NCI-H510A (cell line): ENCODE measurements around the gene SENP8.
"Not testable (repeated sequence)": the region's sequence is repeated elsewhere in the genome, so short reads cannot be mapped to it uniquely, and the experiment has no call there.

ENCODE experiments used
- DNase-seq: peaks from one replicate; lab custom pipeline; 2025; lab: John Stamatoyannopoulos, UW

SENP8 gene

DNA sequence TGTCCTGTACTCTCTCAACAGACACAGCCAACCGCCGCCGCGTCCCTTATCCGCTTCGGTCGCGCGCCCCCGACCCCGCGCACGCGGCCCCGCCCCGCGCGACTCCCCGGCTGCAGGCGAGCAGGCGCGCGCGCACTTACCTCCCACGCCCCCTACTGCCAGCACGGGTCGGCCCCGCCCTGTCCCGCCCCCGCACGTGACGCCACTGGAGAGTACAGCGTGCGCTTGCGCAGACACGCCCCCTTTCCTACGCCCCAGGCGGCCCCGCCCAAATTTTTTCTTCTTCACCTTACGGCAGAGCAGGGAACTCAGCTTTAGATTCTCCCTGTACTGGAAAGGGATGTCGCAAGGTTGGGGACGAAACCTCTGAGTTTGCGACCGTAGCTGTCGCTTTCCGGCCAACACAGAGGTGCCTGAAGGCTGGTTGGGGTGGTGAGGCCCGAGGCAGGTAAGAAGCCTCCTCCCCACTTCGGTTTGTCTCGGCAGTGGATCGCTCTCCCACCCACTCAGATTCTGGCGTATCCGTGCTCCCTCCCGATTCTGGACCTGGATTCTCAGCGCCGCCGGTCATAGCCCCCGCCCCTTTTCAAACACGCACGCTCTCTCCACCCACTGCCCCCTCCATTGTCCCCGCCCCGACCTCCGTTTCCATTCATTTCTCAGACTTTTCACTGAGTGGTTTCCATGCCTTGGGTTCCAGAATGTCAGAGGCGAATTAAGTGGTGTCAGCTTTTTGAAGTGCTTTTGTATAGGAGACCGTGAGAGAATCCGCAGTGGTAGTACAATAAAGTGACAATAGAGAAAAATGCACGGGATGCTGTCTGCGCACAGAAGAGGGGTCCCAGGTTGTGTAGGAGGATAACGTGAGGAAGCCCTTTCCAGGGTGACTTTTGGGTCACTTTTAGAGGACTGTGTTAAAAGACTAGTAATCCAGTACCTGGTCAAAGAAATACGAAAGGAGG, at the start of gene SENP8, which contains the start of gene MYO9A:
TSS of gene SENP8 (plus strand) at position 387 of the 962 bp plus-strand sequence. CDS start 21,221 bp downstream, outside the sequence.
TSS of gene MYO9A (minus strand) at position 134 of the 962 bp plus-strand sequence. CDS start 71,587 bp downstream, outside the sequence.
- DNase-seq, result peak; percentile 85

DNA sequence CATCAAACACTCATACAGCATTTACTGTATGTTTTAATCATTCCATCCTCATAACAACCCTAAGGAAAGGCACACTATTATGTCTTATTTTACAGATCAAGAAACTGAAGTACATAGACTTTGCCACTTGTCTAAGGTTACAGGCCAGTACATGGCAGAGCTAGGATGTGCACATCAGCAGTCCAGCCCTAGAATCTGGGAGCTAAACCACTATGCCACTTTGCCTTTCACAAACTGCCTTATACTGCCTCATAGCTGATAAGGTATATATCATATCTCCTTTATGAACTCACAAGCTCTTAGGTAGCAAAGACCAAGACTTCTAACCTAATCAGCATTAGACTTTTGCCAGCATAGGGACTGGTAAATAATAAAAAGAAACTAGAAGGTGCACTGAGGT, 49.3 kb upstream of the SENP8 start:
- DNase-seq, result no peak

DNA sequence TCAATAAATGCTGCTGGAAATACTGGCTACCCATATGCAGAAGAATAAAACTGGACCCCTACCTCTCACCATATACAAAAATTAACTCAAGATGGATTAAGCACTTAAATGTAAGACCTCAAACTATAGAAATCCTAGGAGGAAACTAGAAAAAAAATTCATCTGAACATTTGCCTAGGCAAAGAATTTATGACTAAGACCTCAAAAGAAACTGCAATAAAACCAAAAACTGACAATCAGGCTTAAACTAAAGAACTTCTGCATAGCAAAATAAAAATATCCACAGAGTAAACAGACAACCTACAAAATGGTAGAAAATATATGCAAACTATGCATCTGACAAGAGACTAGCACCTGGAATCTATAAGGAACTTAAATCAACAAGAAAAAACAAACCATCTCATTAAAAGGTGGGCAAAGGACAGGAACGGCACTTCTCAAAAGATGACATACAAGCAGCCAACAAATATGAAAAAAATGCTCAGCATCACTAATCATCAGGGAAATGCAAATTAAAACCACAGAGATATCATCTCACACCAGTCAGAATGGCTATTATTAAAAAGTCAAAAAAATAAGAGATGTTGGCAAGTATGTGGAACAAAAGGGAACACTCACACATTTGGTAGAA, 47.3 kb upstream of the SENP8 start:
- DNase-seq, result no peak

DNA sequence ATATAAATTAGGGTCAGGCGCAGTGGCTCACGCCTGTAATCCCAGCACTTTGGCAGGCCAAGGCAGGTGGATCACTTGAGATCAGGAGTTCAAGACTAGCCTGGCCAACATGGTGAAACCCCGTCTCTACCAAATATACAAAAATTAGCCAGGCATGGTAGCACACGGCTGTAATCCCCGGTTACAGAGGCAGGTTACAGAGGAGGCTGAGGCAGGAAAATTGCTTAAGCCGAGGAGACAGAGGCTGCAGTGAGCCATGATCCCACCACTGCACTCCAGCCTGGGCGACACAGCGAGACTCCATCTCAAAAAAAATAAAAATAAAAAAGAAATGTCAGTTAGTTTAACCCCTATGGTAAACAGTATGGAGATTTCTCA, 46.8 kb upstream of the SENP8 start:
- DNase-seq, result not testable (repeated sequence)

DNA sequence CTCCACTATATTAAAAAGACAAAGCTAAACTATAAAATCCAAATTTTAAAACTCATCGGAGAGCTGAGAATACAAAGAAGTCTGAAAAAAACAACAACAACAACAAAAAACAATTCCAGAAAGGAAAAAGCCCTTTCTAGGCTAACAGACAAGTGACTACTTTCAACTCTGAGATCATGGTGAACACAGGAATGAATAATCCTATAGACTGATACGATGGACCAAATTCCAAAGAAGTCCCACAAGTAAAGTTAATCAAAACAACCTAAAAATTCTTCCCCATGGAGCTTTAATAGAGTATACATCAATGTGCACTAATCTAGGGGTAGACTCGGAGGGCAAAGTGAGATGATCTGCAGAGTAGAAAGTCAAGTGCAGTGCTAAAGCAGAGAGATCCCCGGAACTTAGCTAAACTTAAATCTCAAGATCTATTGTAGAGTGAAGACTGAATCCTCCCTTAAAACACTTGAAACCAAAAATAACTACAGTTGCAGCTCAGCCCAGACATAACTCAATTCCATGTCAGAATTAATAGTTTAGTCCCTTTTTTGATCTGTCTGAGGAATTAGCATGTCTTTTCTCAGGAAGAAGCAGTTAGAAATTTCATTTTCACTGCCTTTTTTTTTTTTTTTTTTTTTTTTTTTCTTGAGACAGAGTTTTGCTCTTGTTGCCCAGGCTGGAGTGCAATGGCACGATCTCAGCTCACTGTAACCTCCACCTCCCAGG, 43.7 kb upstream of the SENP8 start:
- no peak for DNase-seq

DNA sequence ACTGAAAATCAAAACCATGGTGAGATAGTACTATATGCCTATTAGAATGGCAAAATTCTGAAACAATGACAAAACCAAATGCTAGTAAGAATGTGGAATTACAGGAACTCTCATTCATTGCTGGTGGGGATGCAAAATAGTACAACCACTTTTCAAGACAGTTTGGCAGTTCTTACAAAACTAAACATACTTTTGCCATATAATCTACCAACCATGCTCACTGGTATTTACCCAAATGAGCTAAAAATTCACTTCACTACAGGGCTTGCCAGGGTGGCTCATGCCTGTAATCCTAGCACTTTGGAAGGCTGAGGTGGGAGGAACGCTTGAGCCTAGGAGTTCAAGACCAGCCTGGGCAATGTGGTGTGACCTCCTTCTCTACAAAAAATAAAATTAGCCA, 40.3 kb upstream of the SENP8 start:
- no peak for DNase-seq

DNA sequence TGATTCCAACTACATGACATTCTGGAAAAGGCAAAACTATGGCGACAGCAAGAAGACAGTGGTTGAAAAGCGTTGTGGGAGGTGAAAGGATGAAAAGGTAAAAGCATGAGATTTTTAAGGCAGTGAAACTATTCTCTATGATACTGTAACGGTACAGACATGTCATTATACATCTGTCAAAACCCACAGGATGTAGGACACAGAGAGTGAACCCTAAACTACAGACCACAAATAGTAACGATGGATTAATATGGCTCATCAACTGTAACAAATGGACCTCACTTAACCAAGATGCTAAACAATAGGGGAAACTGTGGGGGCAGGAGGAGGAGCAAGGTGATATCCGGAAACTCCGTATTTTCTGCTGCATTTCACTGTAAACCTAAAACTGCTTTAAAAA, 39.3 kb upstream of the SENP8 start:
- no peak for DNase-seq

DNA sequence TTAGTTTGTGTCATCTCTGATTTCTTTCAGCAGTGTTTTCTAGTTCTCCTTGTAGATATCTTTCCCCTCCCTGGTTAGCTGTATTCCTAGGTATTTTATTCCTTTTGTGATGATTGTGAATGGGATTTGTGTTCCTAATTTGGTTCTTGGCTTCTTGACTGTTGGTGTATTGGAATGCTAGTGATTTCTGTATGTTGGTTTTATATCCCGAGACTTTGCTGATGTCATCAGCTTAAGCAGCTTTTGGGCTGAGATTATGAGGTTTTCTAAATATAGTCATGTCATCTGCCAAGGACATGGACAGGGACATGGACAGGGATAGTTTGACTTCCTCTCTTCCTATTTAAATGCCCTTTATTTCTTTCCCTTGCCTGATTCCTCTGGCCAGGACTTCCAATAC, 36.0 kb upstream of the SENP8 start:
- DNase-seq, result no peak

DNA sequence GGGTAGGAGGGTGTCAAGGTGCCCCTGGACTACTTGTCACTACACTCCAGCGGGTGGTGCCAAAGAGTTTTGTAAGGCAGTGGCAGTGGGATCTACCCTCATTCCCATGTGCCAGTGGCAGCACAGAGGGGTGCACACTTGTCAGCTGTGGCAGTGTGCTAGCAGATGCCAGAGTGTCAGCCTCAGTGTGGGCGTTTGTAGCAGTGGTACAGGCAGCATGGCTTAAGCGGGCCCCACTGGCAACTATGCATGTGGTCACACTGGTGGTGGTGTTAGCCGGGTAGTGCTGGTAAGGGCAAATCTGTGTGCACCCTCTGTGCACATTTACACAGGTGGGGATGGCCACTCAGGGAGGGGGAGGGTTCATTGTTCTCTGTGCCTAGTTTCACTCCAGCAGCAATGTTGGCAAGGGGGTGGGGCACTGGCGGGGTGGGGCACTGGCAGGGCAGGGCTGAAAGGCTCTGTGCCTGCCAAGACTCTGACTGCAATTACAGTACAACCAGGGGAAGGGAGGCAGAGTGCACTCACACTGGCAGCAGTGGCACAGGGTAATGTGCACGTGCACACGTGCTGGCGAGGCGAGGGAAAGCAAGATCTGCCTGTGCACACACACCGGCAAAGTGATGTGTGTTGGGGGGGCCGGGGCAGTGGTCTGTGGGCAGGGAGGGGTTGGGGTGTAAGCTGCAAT, 32.0 kb upstream of the SENP8 start:
- no peak for DNase-seq

DNA sequence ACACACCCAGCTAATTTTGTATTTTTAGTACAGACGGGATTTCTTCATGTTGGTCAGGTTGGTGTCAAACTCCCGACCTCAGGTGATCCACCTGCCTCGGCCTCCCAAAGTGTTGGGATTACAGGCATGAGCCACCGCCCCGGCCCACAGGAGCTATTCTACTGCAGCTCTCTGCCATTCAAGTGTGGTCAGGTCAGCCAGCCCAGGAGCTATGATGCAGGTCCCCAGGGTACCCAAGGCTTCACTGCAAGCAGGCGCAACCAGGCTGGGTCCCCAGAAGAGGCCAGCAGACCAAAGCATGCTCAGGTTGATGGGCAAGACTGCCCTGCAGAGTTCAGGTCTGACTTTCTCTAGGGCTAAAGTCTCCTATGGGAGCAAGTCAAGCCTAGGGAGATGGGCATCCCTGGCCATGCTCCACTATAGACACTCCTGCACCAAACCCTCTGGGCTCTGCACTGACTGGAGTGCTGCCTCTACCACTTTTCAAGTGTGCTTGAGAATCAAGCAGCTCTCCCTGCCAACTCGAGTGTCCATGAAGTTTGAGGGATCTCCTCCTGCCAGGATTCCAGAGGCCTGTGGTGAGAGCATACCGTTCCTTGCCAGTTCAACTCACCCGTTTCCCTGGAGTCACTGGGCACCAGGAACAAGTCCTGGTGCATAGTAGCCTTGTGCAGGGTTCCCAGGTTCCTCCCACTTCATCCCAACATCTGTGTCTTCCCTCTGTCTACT, 31.1 kb upstream of the SENP8 start:
- no peak for DNase-seq

DNA sequence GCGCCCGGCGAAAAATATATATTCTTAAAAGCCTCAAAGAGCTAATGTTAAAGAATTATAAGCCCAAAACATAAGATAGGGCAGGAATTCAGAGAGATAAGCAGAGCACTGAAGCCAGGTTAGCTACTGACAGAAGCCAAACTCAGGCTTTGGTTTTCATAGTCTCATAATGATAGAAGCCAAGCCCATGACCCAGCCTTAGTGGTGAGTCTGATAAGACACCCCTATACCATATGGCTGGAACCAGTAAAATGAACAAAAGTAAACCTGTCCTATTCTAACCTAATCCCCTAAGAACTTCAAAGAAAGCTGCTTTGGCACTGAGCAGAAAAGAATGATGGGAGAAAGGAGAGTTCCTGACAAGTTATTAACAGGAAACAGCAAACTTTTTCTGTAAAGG, 26.2 kb upstream of the SENP8 start:
- DNase-seq, result no peak

DNA sequence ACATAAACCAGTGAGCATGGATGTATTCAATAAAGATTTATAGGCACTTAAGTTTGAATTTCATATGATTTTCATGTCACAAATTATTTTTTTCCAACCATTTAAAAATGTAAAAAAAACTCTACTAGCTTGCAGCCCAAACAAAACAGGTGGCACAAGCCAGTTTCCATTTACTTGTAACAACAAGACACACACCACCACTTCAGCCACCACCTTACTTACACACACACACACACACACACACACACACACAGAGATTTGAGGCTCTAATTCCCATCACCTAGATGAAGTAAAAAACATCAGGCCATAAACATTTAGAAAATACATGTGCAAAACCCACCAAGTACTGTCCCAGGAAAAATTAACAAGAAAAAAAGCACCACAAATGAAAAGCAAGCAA, 25.5 kb upstream of the SENP8 start:
- DNase-seq, result no peak

DNA sequence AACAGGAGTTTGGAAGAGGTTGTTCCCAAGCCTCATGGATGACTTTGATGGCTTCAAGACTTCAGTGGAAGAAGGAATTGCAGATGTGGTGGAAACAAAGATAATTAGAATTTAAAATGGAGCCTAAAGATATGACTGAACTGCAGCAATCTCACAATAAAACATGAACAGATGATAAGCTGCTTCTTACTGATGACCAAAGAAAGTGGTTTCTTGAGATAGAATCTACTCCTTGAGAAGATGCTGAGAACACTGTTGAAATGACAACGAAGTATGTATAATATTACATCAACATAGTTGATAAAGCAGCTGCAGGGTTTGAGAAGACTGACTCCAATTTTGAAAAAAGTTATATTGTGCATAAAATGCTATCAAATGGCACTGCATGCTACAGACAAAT, 21.4 kb upstream of the SENP8 start:
- DNase-seq, result no peak

DNA sequence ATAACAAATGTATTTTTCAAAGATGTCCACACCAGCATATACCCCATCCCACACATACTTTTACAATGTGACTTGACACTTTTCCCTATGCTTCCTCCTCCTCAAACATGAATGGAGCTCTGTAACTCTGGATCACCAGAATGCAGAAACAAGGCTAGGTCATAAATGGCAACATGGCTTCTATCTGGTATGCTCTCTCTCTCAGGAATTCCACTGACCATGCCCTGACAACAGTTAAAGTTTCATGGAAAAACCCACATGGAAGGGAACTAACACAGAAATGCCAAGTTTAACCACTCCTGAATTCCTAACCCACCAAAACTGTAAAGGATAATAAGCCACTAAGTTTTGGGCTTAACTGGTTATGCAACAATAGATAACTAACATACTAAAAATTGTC, 20.2 kb upstream of the SENP8 start:
- DNase-seq, result no peak

DNA sequence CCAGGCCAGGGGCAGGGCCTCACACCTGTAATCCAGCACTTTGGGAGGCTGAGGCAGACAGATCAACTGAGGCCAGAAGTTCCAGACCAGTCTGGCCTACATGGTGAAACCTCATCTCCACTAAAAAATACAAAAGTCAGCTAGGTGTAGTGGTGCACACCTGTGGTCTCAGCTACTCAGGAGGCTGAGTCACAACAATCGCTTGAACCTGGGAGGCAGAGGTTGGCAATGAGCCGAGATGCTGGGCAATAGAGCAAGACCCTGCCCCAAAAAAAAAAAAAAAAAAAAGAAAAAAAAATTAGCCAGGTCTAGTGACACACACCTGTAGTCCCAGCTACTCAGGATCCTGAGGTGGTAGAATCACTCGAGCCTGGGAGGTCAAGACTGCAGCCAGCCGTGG, 19.0 kb upstream of the SENP8 start:
- no peak for DNase-seq

DNA sequence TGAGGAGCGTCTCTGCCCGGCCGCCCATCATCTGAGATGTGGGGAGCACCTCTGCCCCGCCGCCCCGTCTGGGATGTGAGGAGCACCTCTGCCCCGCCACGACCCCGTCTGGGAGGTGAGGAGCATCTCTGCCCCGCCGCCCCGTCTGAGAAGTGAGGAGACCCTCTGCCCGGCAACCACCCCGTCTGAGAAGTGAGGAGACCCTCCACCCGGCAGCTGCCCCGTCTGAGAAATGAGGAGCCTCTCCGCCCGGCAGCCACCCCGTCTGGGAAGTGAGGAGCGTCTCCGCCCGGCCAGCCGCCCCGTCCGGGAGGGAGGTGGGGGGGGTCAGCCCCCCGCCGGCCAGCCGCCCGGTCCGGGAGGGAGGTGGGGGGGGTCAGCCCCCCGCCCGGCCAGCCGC, 17.7 kb upstream of the SENP8 start:
- not testable (repeated sequence) for DNase-seq

DNA sequence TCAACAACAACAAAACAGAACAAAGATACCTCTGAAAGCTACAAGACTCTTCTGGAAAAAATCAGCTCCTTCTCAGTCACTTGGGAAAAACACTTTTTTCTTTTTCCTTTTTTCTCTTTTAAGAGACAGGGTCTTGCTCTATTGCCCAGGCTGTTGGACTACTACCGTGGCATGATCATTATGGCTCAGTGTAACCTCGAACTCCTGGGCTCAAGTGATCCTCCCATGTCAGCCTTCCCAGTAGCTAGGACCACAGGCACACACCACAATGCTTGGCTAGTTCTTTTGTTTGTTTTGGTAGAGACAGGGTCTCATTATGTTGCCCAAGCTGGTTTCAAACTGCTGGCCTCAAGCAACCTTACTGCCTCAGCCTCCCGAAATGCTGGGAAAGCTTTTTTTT, 13.1 kb upstream of the SENP8 start:
- no peak for DNase-seq

DNA sequence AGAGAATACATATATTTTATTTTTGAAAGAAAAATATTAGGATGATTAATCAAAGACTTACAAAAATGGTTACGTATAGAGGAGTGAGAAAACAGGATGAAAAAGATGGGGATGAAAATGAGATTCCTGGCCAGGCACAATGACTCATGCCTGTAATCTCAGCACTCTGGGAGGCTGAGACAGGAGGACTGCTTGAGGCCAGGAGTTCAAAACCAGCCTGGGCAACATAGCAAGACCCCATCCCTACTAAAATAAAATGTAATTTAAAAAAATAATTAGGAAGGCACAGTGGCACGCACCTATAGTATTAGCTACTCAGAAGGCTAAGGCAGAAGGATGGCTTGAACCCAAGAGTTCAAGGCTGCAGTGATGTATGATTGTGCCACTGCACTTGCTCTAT, 12.1 kb upstream of the SENP8 start:
- DNase-seq, result no peak

DNA sequence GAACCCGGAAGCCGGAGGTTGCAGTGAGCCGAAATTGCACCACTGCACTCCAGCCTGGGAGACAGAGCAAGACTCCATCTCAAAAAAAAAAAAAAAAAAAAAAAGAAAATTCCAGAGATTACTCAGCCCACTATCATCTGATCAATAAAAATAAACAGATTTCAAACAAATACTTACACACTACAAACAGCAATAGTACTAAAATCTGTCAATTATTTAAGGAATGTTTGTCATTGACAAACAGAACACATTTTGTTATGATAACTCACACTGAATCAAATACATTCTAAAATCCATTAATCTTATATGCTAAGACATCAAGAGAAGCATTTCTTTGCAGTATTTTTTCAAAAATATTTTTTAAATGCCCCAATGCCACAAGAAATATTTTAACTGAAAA, 7.8 kb upstream of the SENP8 start:
- no peak for DNase-seq

DNA sequence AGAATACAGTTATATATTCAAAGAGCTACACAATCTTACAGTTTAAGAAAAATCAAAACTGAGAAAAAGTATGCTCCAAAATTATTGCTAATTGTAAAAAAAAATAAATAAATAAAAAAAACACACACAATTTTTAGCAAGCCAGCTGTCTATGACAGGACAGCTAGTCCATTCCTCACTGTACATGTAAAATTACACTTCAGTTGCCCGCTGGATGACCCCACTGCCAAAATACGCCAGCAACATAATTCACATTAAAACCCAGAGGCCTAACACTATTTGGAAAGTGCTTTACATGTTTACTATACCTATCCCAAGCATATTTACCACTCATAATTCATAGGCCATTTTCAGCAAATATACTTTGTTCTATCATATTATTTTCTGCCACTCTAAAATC, 6.1 kb upstream of the SENP8 start:
- DNase-seq, result no peak

DNA sequence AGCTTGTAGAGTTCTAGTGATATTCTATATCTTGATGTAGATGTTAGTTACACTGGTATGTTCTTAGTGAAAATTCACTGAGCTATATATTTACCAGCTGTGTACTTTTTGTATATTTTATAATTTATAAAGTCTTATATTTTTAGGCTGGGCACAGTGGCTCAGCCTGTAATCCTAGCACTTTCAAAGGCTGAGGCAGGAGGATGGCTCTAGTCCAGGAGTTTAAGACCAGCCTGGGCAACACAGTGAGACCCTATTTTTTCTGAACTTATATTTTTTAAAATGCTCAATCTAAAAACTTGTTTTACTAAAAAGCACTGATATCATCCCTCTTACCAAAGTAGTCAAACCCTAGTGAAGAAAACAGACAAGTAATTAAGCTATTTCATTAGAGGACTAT, 5.4 kb upstream of the SENP8 start:
- DNase-seq, result no peak
